ENCODE measurements around the gene CCRL2. TPM values are rescaled to one million over a fixed set of nuclear protein-coding genes. Genes with fewer than 3 reads are reported as not detected.

The CCRL2 gene
- total RNA-seq, 4 donors from 2014 or later: 0.88 to 3.2 (median 1.7) TPM

DNA sequence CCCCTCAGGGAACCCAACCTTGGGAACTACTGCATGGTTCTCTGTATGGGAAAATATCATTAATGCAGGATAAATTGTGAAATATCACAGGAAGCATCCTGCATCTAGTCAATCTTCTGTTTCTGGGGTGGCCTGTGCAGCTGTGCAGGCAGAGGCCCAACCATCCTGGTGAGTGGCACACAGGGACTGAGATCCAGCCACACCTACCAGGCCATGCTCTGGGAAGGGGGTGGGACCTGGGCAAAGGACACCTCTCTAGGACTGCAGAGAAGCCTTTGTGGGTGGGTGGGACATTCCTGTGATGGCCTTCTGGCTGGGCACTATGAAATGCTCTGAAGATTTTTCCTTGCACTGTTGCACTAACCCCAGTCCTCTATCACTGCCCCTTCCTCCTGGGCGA is 26.8 kb downstream of the CCRL2 start:
- Histone ChIP-seq H3K36me3 (no peaks in the 10 kb centered on the region), H3K27me3 (no peaks in the 10 kb centered on the region), H3K4me3 (no peak overlapping the region), H3K4me1 (no peaks in the 10 kb centered on the region), H3K9me3 (no peaks in the 10 kb centered on the region), H3K27ac (no peak overlapping the region)
- no peak for DNase-seq
- TF ChIP-seq, protein P1, sequence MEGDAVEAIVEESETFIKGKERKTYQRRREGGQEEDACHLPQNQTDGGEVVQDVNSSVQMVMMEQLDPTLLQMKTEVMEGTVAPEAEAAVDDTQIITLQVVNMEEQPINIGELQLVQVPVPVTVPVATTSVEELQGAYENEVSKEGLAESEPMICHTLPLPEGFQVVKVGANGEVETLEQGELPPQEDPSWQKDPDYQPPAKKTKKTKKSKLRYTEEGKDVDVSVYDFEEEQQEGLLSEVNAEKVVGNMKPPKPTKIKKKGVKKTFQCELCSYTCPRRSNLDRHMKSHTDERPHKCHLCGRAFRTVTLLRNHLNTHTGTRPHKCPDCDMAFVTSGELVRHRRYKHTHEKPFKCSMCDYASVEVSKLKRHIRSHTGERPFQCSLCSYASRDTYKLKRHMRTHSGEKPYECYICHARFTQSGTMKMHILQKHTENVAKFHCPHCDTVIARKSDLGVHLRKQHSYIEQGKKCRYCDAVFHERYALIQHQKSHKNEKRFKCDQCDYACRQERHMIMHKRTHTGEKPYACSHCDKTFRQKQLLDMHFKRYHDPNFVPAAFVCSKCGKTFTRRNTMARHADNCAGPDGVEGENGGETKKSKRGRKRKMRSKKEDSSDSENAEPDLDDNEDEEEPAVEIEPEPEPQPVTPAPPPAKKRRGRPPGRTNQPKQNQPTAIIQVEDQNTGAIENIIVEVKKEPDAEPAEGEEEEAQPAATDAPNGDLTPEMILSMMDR (IDR thresholded peaks at IDR 0.05): no peak
- TF ChIP-seq POLR2A (IDR thresholded peaks at IDR 0.05): no peak
- intact Hi-C loops (cut with DNase I; ENCODE audit: low total_unique reads): no loop called here

DNA sequence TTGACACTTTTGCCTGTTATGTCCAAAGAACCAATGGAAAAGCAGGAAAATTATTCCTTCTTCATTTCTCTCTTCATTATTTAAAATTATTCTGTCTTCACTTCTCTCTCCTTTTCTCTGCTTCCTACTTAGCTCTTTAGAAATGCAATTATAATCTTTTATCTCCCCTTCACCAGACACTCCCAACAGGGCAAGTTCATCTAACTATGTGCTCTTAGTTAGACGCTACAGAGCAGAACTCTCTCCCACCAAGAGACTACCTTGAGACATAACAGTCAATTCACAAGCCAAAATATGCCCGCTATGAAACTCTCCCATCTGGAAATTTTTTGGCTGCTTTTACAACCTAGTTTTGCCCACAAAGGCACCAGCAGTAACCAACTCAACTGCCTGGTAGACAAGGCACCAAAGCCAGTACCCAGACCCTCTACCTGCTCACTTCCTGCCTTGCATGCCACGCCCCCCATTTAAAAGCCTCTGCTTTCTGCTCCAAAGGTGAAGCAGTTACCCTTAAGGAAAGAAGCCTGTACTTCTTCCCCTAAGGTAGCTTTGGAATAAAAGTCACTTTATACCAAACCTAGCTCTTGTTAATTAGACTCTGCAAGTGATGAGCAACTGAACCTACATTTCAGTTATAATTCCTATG is 28.1 kb downstream of the CCRL2 start:
- Histone ChIP-seq H3K27me3 (no peaks in the 10 kb centered on the region), H3K4me3 (no peak overlapping the region), H3K36me3 (no peaks in the 10 kb centered on the region), H3K4me1 (no peaks in the 10 kb centered on the region), H3K9me3 (no peaks in the 10 kb centered on the region), H3K27ac (no peak overlapping the region)
- intact Hi-C loops (cut with DNase I; ENCODE audit: low total_unique reads): no loop called here
- no peak for TF ChIP-seq POLR2A (IDR thresholded peaks at IDR 0.05)
- TF ChIP-seq, protein P1 (IDR thresholded peaks at IDR 0.05): no peak
- DNase-seq: no peak

DNA sequence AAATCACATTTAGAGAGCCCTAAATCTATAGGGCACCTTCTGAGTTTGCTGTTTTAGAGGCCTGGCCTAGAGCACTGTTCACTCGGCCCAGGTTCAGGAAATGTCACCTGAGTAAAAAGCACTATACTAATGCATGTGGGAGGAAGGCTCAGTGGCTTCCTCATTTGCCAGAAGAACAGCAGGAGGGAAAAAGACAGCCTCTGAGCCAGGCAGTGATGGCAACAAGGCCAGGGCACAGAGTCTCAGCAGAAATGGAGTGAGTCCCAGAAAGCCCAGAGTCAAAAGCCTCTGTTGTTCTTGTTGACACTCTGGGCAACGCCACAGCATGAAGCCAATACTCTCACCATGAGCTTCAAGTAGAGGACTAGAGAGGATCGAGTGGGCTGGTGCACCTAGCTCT is 31.8 kb downstream of the CCRL2 start:
- intact Hi-C loops (cut with DNase I; ENCODE audit: low total_unique reads): no loop called here
- Histone ChIP-seq H3K9me3 (no peaks in the 10 kb centered on the region), H3K4me3 (no peak overlapping the region), H3K27me3 (no peaks in the 10 kb centered on the region), H3K4me1 (no peaks in the 10 kb centered on the region), H3K36me3 (no peaks in the 10 kb centered on the region), H3K27ac (no peak overlapping the region)
- no peak for DNase-seq
- TF ChIP-seq, protein P1 (IDR thresholded peaks at IDR 0.05): no peak
- no peak for TF ChIP-seq POLR2A (IDR thresholded peaks at IDR 0.05)

DNA sequence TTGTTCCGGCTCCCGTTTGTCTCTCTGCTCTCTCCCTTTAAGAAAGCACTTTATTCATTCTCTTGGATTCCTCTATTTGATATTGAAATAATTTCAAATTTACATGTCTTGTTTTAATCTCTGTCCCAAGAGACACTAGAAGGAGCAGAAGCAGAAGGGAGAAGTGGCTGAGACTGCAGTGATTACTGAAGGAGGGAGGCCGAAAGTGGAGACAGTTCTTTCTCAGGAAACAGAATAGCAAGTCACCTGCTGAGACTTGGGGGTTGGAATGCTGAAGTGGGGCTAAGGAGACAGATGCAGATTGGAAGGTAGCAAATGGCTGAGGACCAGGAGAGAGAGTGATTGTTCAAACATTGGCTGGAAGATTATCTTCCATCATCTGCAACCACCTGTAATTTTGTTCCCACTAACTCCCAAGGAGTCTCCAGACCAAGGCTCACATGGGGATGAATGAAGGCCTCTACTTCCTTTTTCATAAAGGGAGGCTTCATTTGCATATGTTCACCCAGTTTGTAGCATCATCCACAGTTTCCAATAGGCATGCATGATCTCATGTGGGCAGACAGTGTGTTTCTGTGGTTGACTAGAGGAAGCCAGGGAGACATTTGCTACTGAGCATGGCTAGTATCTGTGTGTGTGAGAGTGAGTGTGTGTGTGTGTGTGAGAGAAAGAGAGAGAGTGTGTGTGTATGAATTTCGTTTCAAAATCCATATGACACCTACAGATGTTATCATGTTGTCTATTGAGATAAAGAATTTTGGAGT is 33.7 kb downstream of the CCRL2 start:
- DNase-seq: no peak
- Histone ChIP-seq H3K4me3 (no peak overlapping the region), H3K9me3 (no peaks in the 10 kb centered on the region), H3K36me3 (no peaks in the 10 kb centered on the region), H3K4me1 (no peaks in the 10 kb centered on the region), H3K27me3 (no peaks in the 10 kb centered on the region), H3K27ac (no peak overlapping the region)
- TF ChIP-seq POLR2A (IDR thresholded peaks at IDR 0.05): no peak
- TF ChIP-seq, protein P1 (IDR thresholded peaks at IDR 0.05): no peak
- intact Hi-C loops (cut with DNase I; ENCODE audit: low total_unique reads): no loop called here

Data from uterus (tissue), 4 donors.